ENCODE data around the gene FGF12.

DNA sequence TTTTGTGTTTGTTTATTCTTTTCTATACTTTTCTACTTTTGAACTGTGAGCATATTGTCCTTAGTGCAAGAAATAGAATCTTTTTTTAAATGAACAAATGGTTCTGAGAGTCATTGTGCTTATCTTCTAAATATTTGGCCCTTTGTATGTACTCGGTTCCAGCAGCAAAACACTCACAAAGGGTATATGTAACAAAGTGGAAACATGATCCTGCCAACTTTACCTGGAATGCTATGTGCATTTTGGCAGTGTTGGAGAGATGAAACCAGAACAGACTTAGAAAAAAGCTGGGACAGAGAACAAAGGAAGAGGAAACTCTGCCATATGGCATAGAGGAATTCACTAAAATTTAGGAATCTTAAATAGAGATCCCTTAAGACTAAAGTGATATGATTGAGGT lies 150.1 kb downstream of the FGF12 start:
- TF ChIP-seq CHD4 (IDR thresholded peaks at IDR 0.05; ENCODE audit: borderline replicate concordance) (no peak), POLR2A (IDR thresholded peaks at IDR 0.05; ENCODE audit: low read length) (no peak)
- TF ChIP-seq, protein P1, sequence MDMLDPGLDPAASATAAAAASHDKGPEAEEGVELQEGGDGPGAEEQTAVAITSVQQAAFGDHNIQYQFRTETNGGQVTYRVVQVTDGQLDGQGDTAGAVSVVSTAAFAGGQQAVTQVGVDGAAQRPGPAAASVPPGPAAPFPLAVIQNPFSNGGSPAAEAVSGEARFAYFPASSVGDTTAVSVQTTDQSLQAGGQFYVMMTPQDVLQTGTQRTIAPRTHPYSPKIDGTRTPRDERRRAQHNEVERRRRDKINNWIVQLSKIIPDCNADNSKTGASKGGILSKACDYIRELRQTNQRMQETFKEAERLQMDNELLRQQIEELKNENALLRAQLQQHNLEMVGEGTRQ (IDR thresholded peaks at IDR 0.05): no peak

All from A549 (cell line).